Ovary (tissue), 10 donors: Measurements from ENCODE around the gene CBLN2. TPM values are rescaled to one million over a fixed set of nuclear protein-coding genes. Genes with fewer than 3 reads are reported as not detected.

Experiments
- DNase-seq, 5 donors: peaks; one replicate each; pipeline ENCODE4 v3.0.0-alpha.2; 2019 to 2020
- H3K27ac ChIP-seq, 2 donors: fragments of 200-600 bp; one replicate each; pipeline versions ENCODE4 v1.5.1 to v1.8.0; 2019 to 2022
- H3K27me3 ChIP-seq: fragments of 200-600 bp; one replicate; pipeline ENCODE4 v1.8.0; 2022
- H3K36me3 ChIP-seq: fragments of 200-600 bp; sonication (generic); one replicate; pipeline ENCODE4 v1.5.1; 2019
- H3K4me1 ChIP-seq: one replicate; pipeline ENCODE4 v1.8.1; 2013; ENCODE audit warnings: mild to moderate bottlenecking, moderate library complexity; ENCODE audit not compliant: insufficient read depth
- H3K4me3 ChIP-seq: fragments of 200-600 bp; sonication (generic); one replicate; pipeline ENCODE4 v1.5.1; 2017
- H3K9me3 ChIP-seq, 2 donors: fragments of 200-600 bp in 1 of 2; sonication (generic) in 1 of 2; one replicate each; pipeline versions ENCODE4 v1.5.1 to v1.8.1; 2013 to 2019; ENCODE audit warnings: mild to moderate bottlenecking in 1 of 2, moderate library complexity in 1 of 2
- CTCF ChIP-seq, 3 donors: fragments of 450-650 bp in 2 of 3; fragments of 200-600 bp in 1 of 3; IDR thresholded peaks; one replicate each; pipeline versions ENCODE4 v1.5.1 to v1.8.0; 2016 to 2022; ENCODE audit warnings: antibody characterized with exemption in 3 of 3, mild to moderate bottlenecking in 1 of 3
- EP300 ChIP-seq: sonication (generic); formaldehyde crosslinking; IDR thresholded peaks from one replicate; pipeline ENCODE4 v1.6.1; 2017; ENCODE audit warnings: antibody characterized with exemption
- POLR2A ChIP-seq: fragments of 450-650 bp; IDR thresholded peaks from one replicate; pipeline ENCODE4 v1.6.1; 2017; ENCODE audit warnings: antibody characterized with exemption, mild to moderate bottlenecking, moderate library complexity
- WGBS, 3 donors: extraction: QIAGEN DNeasy Blood & Tissue Kit in 1 of 3; methylation state at CpG; one replicate each; pipeline versions ENCODE4 v1.1.5 to v1.1.7; 2013 to 2017; 5-methylcytosine and 5-hydroxymethylcytosine counted together
- intact Hi-C, 4 donors: fragments of 100-400 bp; cut with DNase I; formaldehyde crosslinking; loops; one replicate each; pipeline versions ENCODE4 v1.11.0 to v1.15.1; 2022 to 2023
- long read RNA-seq, 3 donors: library from polyadenylated mRNA in 2 of 3; unstranded in 2 of 3; transcript quantifications; one replicate each; pipeline ENCODE4 v2.0.0 and lab custom pipeline, GENCODE V29; 2021 to 2026
- polyA plus RNA-seq, 2 donors: library from polyadenylated mRNA; stranded (reverse); fragments of 200-250 nt in 1 of 2; fragments of 350-450 nt in 1 of 2; fragmentation: Illumina TruSeq in 1 of 2; extraction: RNeasy Lipid Tissue Mini Kit (QIAGEN cat#74804) in 1 of 2; gene quantifications; one replicate each; pipeline ENCODE4 v1.2.3, GENCODE V29; 2013 to 2014
- total RNA-seq, 7 donors: library from RNA; depleted of rRNA in 2 of 7; stranded (reverse); fragments of >200 nt in 2 of 7; fragmentation: NEBNext Ultra II Directional in 3 of 7; extraction: Animal tissue kit (Norgen Biotek cat#: 25700) in 3 of 7; gene quantifications; one replicate each; pipeline versions ENCODE4 v1.1.0 to v1.2.4, GENCODE V29; 2016 to 2023
- donor health status: DM: no; HTN: no; CAD: no; lungs with moderate emphysema.
- donor health status: DM: no; HTN: no; CAD: no.
- donor health status: Bipolar disorder and iron deficiency.
- donor health status: DM: yes; HTN: yes; CAD: no.
- donor health status: DM: no; HTN: no; CAD: no.
- donor health status: DM: yes; HTN: yes; CAD: no.

CBLN2 gene
- total RNA-seq (under 1 TPM in 1 of 7 donors, not detected in 6; 0.11 TPM), polyA plus RNA-seq (under 1 TPM in 1 of 2 donors, not detected in 1; 0.43 TPM)
- long read RNA-seq, donor 1, result 0 reads
- long read RNA-seq, donor 2, result 0 reads
- long read RNA-seq, donor 3, result 0 reads

DNA sequence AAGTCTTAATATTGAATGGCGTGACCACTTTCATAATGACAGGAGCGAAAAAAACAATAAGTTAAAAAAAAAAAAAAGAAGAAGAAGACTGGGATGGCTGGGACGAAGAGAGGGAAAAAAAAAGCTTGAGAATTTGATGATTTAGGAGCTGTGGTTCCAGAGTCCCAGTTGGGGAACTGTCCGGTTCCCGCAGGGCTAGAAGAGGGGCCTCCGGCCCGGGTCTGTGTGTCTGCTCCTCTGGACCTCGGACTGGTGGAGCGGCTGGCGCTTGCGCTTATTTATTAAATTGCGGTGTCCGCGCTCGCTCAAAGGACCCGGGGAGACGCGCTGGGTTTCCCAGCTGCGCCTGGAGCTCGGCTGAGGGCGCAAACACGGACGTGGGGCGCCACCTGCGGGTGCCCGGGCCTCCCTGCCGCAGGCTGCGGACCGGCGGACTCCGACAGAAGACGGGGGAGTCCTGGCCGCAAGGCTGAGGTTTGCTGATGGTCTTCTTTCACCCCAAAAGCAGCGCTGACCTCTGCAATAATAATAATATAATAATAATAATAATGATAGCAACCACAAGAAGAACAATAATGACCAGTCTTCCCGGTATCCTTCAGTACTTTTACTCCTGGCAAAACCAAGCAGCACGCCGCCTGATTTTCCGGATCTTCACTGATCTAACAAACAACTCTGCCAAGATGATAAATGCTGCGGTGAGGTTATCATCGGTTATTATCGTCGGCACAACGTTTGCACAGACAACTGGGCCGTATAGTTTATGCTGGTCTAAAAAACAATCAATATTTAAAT, at the start of gene CBLN2:
CBLN2 (minus strand) TSS at position 251 of the 795 bp plus-strand sequence. CDS start 2,182 bp downstream, outside the sequence.
- H3K4me3 ChIP-seq, result no peak within 1 kb of the TSS
- H3K9me3 ChIP-seq, result no peaks in the 10 kb centered on the region
- WGBS, 3 donors, result 1 to 3% (median 2%) methylated on average over 44 of the region's 44 CpGs
- H3K27ac ChIP-seq, result no peak within 1 kb of the TSS
- H3K27me3 ChIP-seq, result no peaks in the 10 kb centered on the region
- intact Hi-C loops, result no loop called here
- H3K4me1 ChIP-seq, result peaks cover 2% of the 10 kb centered on the region
- DNase-seq, result peak in 2 of 5 donors; percentile 18 to 44
- TF ChIP-seq CTCF (IDR thresholded peaks at IDR 0.05) (no peak), POLR2A (no peak), EP300 (no peak)
- H3K36me3 ChIP-seq, result no peaks in the 10 kb centered on the region

DNA sequence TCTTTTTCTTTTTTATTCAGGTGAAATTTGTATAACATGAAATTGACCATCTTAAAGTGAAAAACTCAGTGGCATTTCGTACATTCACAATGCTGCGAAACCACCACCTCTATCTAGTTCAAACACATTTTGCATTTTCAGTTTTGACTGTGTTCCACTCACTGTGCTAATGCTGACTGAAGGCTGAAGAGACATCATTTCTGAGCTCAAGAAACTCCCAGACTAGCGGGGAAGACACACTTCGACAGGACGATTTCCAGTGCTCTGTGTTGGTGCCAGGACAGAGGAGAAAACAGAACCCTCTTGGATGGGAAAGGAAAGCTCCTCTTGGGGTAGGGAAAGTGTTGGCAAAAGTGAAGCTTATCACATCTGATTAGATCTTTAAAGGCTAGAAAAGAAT, 44.2 kb upstream of the CBLN2 start:
- Histone ChIP-seq H3K27ac (no peak overlapping the region), H3K4me1 (no peaks in the 10 kb centered on the region), H3K27me3 (no peaks in the 10 kb centered on the region), H3K4me3 (no peak overlapping the region), H3K36me3 (no peaks in the 10 kb centered on the region), H3K9me3 (no peaks in the 10 kb centered on the region)
- WGBS, 3 donors, result 77 to 83% (median 81%) methylated on average over 5 of the region's 5 CpGs
- intact Hi-C loops, result no loop called here
- TF ChIP-seq EP300 (no peak), CTCF (IDR thresholded peaks at IDR 0.05) (no peak), POLR2A (no peak)
- DNase-seq, result no peak

DNA sequence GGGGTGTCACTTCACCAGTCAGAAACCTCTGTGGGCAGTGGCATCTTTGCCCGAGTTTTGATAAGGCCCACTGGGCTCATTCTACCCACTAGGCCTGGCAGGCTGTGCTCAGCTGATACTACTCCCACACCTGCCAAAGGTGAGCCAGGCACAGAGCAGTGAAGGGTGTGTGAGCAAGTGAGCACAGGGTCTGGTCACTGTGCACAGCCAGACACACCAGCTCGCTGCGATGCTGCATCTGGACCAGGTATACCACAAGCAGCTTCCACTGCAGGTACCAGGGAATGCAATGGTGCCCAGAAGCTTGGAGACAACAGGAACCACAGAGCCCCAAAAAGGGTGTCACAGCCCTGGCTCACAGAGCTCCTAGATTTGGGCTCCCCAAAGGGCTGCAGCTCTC, 40.6 kb upstream of the CBLN2 start:
- H3K36me3 ChIP-seq, result no peaks in the 10 kb centered on the region
- H3K27ac ChIP-seq, result no peak overlapping the region
- no peak for TF ChIP-seq EP300
- TF ChIP-seq CTCF (IDR thresholded peaks at IDR 0.05), result no peak
- no peak for TF ChIP-seq POLR2A
- no peaks in the 10 kb centered on the region for H3K9me3 ChIP-seq
- H3K27me3 ChIP-seq, result no peaks in the 10 kb centered on the region
- H3K4me3 ChIP-seq, result no peak overlapping the region
- H3K4me1 ChIP-seq, result no peaks in the 10 kb centered on the region
- WGBS, 3 donors, result 77 to 90% (median 80%) methylated on average over 3 of the region's 3 CpGs
- no peak for DNase-seq
- intact Hi-C loops, result no loop called here

- Histone ChIP-seq H3K27ac (no peak overlapping the region), H3K27me3 (no peaks in the 10 kb centered on the region), H3K4me3 (no peak overlapping the region), H3K9me3 (no peaks in the 10 kb centered on the region), H3K36me3 (no peaks in the 10 kb centered on the region), H3K4me1 (no peaks in the 10 kb centered on the region)
- TF ChIP-seq EP300, result no peak
- no peak for TF ChIP-seq CTCF (IDR thresholded peaks at IDR 0.05)
- no peak for TF ChIP-seq POLR2A
- WGBS, 3 donors, result 60 to 66% (median 62%) methylated on average over 3 of the region's 3 CpGs
- intact Hi-C loops, result no loop called here
- DNase-seq, result no peak
These were observed 37.8 kb upstream of the CBLN2 start for GRCh38 chr18:72581976-72582375.
